ENCODE measurements around the gene TMTC2.

DNA sequence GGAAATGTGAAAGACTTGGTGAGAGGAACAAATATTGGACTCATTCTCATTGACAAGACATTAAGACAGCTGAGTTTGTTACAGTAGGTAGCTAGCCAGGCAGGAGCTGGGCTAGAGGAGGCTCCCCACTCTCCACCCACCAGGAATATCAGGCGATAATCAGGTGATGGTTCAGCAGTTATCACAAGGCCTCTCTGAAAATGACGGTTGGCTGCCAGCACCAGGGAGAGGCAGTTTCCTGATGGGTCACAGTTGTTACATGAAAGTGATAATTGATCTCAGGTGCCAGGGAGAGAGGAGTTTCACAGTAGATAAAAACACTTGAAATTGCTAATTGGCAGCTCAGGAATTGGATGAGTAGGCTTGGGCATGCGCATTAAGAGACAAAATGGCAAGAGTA lies 116.5 kb downstream of the TMTC2 start:
- TF ChIP-seq POLR2AphosphoS5 (IDR thresholded peaks at IDR 0.05; ENCODE audit: borderline replicate concordance, low read depth, low read length) (no peak), EZH2 (IDR thresholded peaks at IDR 0.05) (no peak), FOXP2 (optimal IDR thresholded peaks at IDR 0.05; ENCODE audit: control extremely low read depth, extremely low read length, insufficient read depth) (no peak)

All from SK-N-MC (cell line).